SK-N-SH (cell line): ENCODE results near the gene CIT. TPM values are rescaled to one million over a fixed set of nuclear protein-coding genes. Genes with fewer than 3 reads are reported as not detected.

Experiments used
- CTCF ChIA-PET: fragments of 300-600, 350-600 bp; formaldehyde crosslinking; extraction: SDS; loops from one replicate; lab custom pipeline; 2021; lab: Yijun Ruan, JAX
- POLR2A ChIA-PET: fragments of 350-600 bp; sonication (Branson Sonifier 250); formaldehyde crosslinking; extraction: SDS; loops from one replicate; lab custom pipeline; 2020; ENCODE audit warnings: antibody characterized with exemption, inconsistent platforms; lab: Yijun Ruan, JAX
- DNase-seq: peaks from one replicate; pipeline ENCODE4 v3.0.0; 2012
- H2AFZ ChIP-seq: fragments of 200-600 bp; sonication (generic); 2 replicates; pipeline ENCODE4 v1.8.1; 2016; ENCODE audit warnings: antibody characterized with exemption, mild to moderate bottlenecking, low read depth
- H3F3A ChIP-seq: fragments of 200-600 bp; sonication (generic); replicated peaks from 2 replicates; pipeline ENCODE3; 2016; ENCODE audit warnings: antibody characterized with exemption, mild to moderate bottlenecking; ENCODE audit not compliant: insufficient read depth
- H3K27ac ChIP-seq, 2 experiments: fragments of 200-500 bp in 1 of 2; fragments of 200-600 bp in 1 of 2; sonication (Bioruptor generic) in 1 of 2; sonication (generic), shearing (Covaris generic) in 1 of 2; 2 replicates each; pipeline versions ENCODE4 v1.5.1 to v1.6.1; 2014 to 2016; ENCODE audit warnings: low read depth in 2 of 2, inconsistent platforms in 1 of 2, low read length in 1 of 2, mild to moderate bottlenecking in 1 of 2, mixed read lengths in 1 of 2
- H3K27me3 ChIP-seq: fragments of 200-600 bp; sonication (generic), shearing (Covaris generic); 2 replicates; pipeline ENCODE4 v1.6.1; 2016; ENCODE audit warnings: mixed run types; ENCODE audit not compliant: insufficient read depth
- H3K36me3 ChIP-seq, 2 experiments: fragments of 200-500 bp in 1 of 2; fragments of 200-600 bp in 1 of 2; sonication (Bioruptor generic) in 1 of 2; sonication (generic) in 1 of 2; replicated peaks in 1 of 2; 2 replicates each; pipeline versions ENCODE3 to v1.5.1; 2014 to 2016; ENCODE audit warnings: low read length in 1 of 2, mild to moderate bottlenecking in 1 of 2; ENCODE audit not compliant: insufficient read depth in 2 of 2, control insufficient read depth in 1 of 2
- H3K4me1 ChIP-seq, 2 experiments: fragments of 200-500 bp in 1 of 2; fragments of 200-600 bp in 1 of 2; sonication (Bioruptor generic) in 1 of 2; sonication (generic), shearing (Covaris generic) in 1 of 2; 2 replicates each; pipeline versions ENCODE4 v1.5.1 to v1.6.1; 2014 to 2016; ENCODE audit warnings: low read depth in 1 of 2, low read length in 1 of 2, mixed run types in 1 of 2; ENCODE audit not compliant: insufficient read depth in 2 of 2, control insufficient read depth in 1 of 2
- H3K4me2 ChIP-seq: fragments of 200-600 bp; sonication (generic), shearing (Covaris generic); 2 replicates; pipeline ENCODE4 v1.6.1; 2017; ENCODE audit warnings: mixed run types
- H3K4me3 ChIP-seq, 2 experiments: fragments of 200-500 bp in 1 of 2; fragments of 200-600 bp in 1 of 2; sonication (Bioruptor generic) in 1 of 2; sonication (generic), shearing (Covaris generic) in 1 of 2; 2 replicates each; pipeline versions ENCODE4 v1.5.1 to v1.8.1; 2014 to 2016; ENCODE audit warnings: low read depth in 2 of 2, inconsistent platforms in 1 of 2, low read length in 1 of 2, mild to moderate bottlenecking in 1 of 2, mixed read lengths in 1 of 2, moderate library complexity in 1 of 2
- H3K79me2 ChIP-seq: fragments of 200-600 bp; sonication (generic); 2 replicates; pipeline ENCODE4 v1.8.1; 2017; ENCODE audit warnings: mild to moderate bottlenecking; ENCODE audit not compliant: insufficient read depth
- H3K9ac ChIP-seq: fragments of 200-600 bp; sonication (generic); 2 replicates; pipeline ENCODE4 v1.6.1; 2017; ENCODE audit warnings: mixed run types
- H3K9me2 ChIP-seq: fragments of 200-600 bp; sonication (generic); 2 replicates; pipeline ENCODE4 v1.6.1; 2017; ENCODE audit warnings: mixed run types
- H3K9me3 ChIP-seq: fragments of 200-600 bp; sonication (generic); 2 replicates; pipeline ENCODE4 v1.6.1; 2017; ENCODE audit warnings: mixed run types, mild to moderate bottlenecking, moderate library complexity
- H4K20me1 ChIP-seq: fragments of 200-600 bp; sonication (generic); 2 replicates; pipeline ENCODE4 v1.6.1; 2017; ENCODE audit warnings: mild to moderate bottlenecking, mixed run types; ENCODE audit not compliant: insufficient read depth
- CHD2 ChIP-seq: fragments of 150-350 bp; IDR thresholded peaks from 2 replicates; pipeline ENCODE4 v1.6.1; 2018; ENCODE audit warnings: low read length; ENCODE audit not compliant: partially characterized antibody
- ELF1 ChIP-seq: IDR thresholded peaks from 2 replicates; pipeline ENCODE4 v1.4.0; 2012
- FOSL2 ChIP-seq: IDR thresholded peaks from 2 replicates; pipeline ENCODE4 v1.4.0; 2012; ENCODE audit warnings: low read depth, mild to moderate bottlenecking, moderate library complexity, borderline replicate concordance
- FOXJ3 ChIP-seq: sonication (generic); formaldehyde crosslinking; IDR thresholded peaks from 2 replicates; pipeline ENCODE4 v1.5.1; 2020; ENCODE audit warnings: mild to moderate bottlenecking, missing genetic modification reagents
- FOXM1 ChIP-seq: IDR thresholded peaks from 2 replicates; pipeline ENCODE4 v1.4.0; 2012; ENCODE audit warnings: low read depth, mild to moderate bottlenecking
- GATA2 ChIP-seq: sonication (generic); formaldehyde crosslinking; IDR thresholded peaks from 2 replicates; pipeline ENCODE4 v1.5.0; 2020; ENCODE audit warnings: mild to moderate bottlenecking, missing genetic modification reagents
- MXI1 ChIP-seq: IDR thresholded peaks from 2 replicates; pipeline ENCODE4 v1.6.1; 2012; ENCODE audit warnings: mild to moderate bottlenecking, low read depth, low read length, improper control_type of control experiment
- NFIC ChIP-seq: IDR thresholded peaks from 2 replicates; pipeline ENCODE4 v1.4.0; 2012; ENCODE audit warnings: borderline replicate concordance
- POLR2AphosphoS5 ChIP-seq: IDR thresholded peaks from 2 replicates; pipeline ENCODE4 v1.6.1; 2012; ENCODE audit warnings: low read depth, low read length
- WGBS: methylation state at CpG from one replicate; pipeline ENCODE4 v1.1.6; 2017; ENCODE audit warnings: low lambda C conversion rate; 5-methylcytosine and 5-hydroxymethylcytosine counted together
- polyA plus RNA-seq, 3 experiments: library from polyadenylated mRNA; depleted of rRNA; stranded (reverse); fragments of >200 nt; gene quantifications; 2 replicates each; pipeline ENCODE4 v1.2.3, GENCODE V29; 2012
- TF ChIP-seq, protein P1 (sequence below): IDR thresholded peaks from 2 replicates; pipeline ENCODE4 v1.4.0; 2012; ENCODE audit warnings: low read depth, borderline replicate concordance
- TF ChIP-seq, protein P2 (sequence below): IDR thresholded peaks from 2 replicates; pipeline ENCODE4; 2012
- TF ChIP-seq, protein P3 (sequence below): fragments of 200-600 bp; sonication (generic); IDR thresholded peaks from 2 replicates; pipeline ENCODE4 v1.6.1; 2017; ENCODE audit warnings: antibody characterized with exemption, mild to moderate bottlenecking, moderate library complexity
- TF ChIP-seq, protein P4 (sequence below): fragments of 150-350 bp; IDR thresholded peaks from 2 replicates; pipeline ENCODE4 v1.6.1; 2016; ENCODE audit warnings: mild to moderate bottlenecking, low read depth, low read length
- TF ChIP-seq, protein P5 (sequence below): fragments of 150-350 bp; IDR thresholded peaks from 2 replicates; pipeline ENCODE4 v1.6.1; 2017; ENCODE audit warnings: antibody characterized with exemption, low read length, low read depth, borderline replicate concordance

Gene CIT
- polyA plus RNA-seq, 1 of the 3 experiments (the other 2 are of a cell fraction) = 7.7 TPM

DNA sequence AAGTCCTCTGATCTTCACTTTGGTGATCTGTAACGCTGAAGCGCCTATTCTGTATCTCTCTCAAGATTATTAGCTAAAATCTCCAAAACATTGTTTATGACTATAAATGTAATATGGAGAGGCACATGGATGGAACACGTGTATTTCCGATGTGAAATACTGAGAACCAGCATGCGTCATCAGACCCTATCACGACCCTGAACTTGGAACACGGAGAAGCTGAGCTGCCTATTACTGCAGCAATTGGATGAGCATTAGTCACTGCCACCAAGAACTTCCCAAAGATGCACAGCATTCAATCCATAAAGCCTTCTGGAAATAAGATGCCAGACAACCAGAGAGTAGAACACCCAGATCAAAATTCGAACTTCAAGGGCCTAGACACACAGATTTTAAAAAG lies 147.2 kb downstream of the CIT start:
- 97% methylated on average over 8 of the region's 8 CpGs for WGBS
- DNase-seq = no peak
- Histone ChIP-seq H3K79me2 (no peaks in the 10 kb centered on the region), H3K9ac (no peak overlapping the region), H3K36me3 (peaks cover 6% of the 10 kb centered on the region in 2 experiments), H4K20me1 (no peaks in the 10 kb centered on the region), H2AFZ (no peak overlapping the region), H3K27me3 (no peaks in the 10 kb centered on the region), H3K9me2 (no peaks in the 10 kb centered on the region), H3K4me1 (no peaks in the 10 kb centered on the region), H3K4me3 (no peak overlapping the region), H3K27ac (no peak overlapping the region), H3K4me2 (no peak overlapping the region), H3F3A (no peaks in the 10 kb centered on the region), H3K9me3 (no peaks in the 10 kb centered on the region)
- CTCF ChIA-PET = interaction anchor here (1.1 kb wide), 1 partner anchor 50 kb away, joined by 4 read pairs; no protein-coding TSS in a partner anchor
- no peak for TF ChIP-seq POLR2AphosphoS5
- no peak for TF ChIP-seq CHD2
- TF ChIP-seq, protein P1, sequence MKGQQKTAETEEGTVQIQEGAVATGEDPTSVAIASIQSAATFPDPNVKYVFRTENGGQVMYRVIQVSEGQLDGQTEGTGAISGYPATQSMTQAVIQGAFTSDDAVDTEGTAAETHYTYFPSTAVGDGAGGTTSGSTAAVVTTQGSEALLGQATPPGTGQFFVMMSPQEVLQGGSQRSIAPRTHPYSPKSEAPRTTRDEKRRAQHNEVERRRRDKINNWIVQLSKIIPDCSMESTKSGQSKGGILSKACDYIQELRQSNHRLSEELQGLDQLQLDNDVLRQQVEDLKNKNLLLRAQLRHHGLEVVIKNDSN = no peak
- TF ChIP-seq ELF1 = no peak
- TF ChIP-seq, protein P2, sequence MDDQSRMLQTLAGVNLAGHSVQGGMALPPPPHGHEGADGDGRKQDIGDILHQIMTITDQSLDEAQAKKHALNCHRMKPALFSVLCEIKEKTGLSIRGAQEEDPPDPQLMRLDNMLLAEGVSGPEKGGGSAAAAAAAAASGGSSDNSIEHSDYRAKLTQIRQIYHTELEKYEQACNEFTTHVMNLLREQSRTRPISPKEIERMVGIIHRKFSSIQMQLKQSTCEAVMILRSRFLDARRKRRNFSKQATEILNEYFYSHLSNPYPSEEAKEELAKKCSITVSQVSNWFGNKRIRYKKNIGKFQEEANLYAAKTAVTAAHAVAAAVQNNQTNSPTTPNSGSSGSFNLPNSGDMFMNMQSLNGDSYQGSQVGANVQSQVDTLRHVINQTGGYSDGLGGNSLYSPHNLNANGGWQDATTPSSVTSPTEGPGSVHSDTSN = no peak
- no peak for TF ChIP-seq MXI1
- TF ChIP-seq FOXM1 = no peak
- TF ChIP-seq NFIC = no peak
- TF ChIP-seq, protein P3, sequence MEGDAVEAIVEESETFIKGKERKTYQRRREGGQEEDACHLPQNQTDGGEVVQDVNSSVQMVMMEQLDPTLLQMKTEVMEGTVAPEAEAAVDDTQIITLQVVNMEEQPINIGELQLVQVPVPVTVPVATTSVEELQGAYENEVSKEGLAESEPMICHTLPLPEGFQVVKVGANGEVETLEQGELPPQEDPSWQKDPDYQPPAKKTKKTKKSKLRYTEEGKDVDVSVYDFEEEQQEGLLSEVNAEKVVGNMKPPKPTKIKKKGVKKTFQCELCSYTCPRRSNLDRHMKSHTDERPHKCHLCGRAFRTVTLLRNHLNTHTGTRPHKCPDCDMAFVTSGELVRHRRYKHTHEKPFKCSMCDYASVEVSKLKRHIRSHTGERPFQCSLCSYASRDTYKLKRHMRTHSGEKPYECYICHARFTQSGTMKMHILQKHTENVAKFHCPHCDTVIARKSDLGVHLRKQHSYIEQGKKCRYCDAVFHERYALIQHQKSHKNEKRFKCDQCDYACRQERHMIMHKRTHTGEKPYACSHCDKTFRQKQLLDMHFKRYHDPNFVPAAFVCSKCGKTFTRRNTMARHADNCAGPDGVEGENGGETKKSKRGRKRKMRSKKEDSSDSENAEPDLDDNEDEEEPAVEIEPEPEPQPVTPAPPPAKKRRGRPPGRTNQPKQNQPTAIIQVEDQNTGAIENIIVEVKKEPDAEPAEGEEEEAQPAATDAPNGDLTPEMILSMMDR = no peak
- no peak for TF ChIP-seq FOXJ3 (CRISPR knock-in tag)
- no peak for TF ChIP-seq FOSL2
- TF ChIP-seq GATA2 (CRISPR knock-in tag) = no peak
- TF ChIP-seq, protein P4, sequence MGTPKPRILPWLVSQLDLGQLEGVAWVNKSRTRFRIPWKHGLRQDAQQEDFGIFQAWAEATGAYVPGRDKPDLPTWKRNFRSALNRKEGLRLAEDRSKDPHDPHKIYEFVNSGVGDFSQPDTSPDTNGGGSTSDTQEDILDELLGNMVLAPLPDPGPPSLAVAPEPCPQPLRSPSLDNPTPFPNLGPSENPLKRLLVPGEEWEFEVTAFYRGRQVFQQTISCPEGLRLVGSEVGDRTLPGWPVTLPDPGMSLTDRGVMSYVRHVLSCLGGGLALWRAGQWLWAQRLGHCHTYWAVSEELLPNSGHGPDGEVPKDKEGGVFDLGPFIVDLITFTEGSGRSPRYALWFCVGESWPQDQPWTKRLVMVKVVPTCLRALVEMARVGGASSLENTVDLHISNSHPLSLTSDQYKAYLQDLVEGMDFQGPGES = no peak
- TF ChIP-seq, protein P5, sequence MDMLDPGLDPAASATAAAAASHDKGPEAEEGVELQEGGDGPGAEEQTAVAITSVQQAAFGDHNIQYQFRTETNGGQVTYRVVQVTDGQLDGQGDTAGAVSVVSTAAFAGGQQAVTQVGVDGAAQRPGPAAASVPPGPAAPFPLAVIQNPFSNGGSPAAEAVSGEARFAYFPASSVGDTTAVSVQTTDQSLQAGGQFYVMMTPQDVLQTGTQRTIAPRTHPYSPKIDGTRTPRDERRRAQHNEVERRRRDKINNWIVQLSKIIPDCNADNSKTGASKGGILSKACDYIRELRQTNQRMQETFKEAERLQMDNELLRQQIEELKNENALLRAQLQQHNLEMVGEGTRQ = no peak
- POLR2A ChIA-PET = no interaction called here
